RWPE2 (cell line): ENCODE results near the gene CHCHD5.

Experiments
- ATAC-seq: fragments of 200-7000 bp; cut with Tn5 transposase; 3 replicates; pipeline ENCODE4 v1.9.1; 2021; ENCODE audit warnings: low read depth
- DNase-seq: peaks from one replicate; pipeline ENCODE4 v3.0.0-alpha.2; 2020; ENCODE audit warnings: low spot score
- H3K27ac ChIP-seq: fragments of 450-650 bp; 2 replicates; pipeline ENCODE4 v1.5.1; 2017; ENCODE audit warnings: mild to moderate bottlenecking; ENCODE audit not compliant: poor library complexity, severe bottlenecking
- H3K27me3 ChIP-seq: fragments of 250-450 bp; sonication (Bioruptor Pico); 2 replicates; pipeline ENCODE4 v1.5.1; 2021; ENCODE audit warnings: mild to moderate bottlenecking, moderate library complexity; ENCODE audit not compliant: insufficient read depth, poor library complexity, severe bottlenecking
- H3K36me3 ChIP-seq: fragments of 250-450 bp; sonication (Bioruptor Pico); 2 replicates; pipeline ENCODE4 v1.5.1; 2020; ENCODE audit warnings: low read depth, mild to moderate bottlenecking, moderate library complexity
- H3K4me1 ChIP-seq: fragments of 250-450 bp; sonication (Bioruptor Pico); 2 replicates; pipeline ENCODE4 v1.5.1; 2021; ENCODE audit warnings: mild to moderate bottlenecking, moderate library complexity; ENCODE audit not compliant: insufficient read depth, poor library complexity, severe bottlenecking
- H3K4me3 ChIP-seq: fragments of 250-450 bp; sonication (Bioruptor Pico); 2 replicates; pipeline ENCODE4 v1.5.1; 2021; ENCODE audit warnings: mild to moderate bottlenecking, moderate library complexity; ENCODE audit not compliant: severe bottlenecking
- H3K9me3 ChIP-seq: fragments of 250-450 bp; sonication (Bioruptor Pico); 2 replicates; pipeline ENCODE4 v1.5.1; 2021; ENCODE audit warnings: mild to moderate bottlenecking, moderate library complexity; ENCODE audit not compliant: severe bottlenecking
- TF ChIP-seq, protein P1 (sequence below): fragments of 450-650 bp; IDR thresholded peaks from one replicate; pipeline ENCODE4 v1.5.1; 2017; ENCODE audit warnings: mild to moderate bottlenecking, moderate library complexity; ENCODE audit not compliant: poor library complexity, severe bottlenecking

The CHCHD5 gene

DNA sequence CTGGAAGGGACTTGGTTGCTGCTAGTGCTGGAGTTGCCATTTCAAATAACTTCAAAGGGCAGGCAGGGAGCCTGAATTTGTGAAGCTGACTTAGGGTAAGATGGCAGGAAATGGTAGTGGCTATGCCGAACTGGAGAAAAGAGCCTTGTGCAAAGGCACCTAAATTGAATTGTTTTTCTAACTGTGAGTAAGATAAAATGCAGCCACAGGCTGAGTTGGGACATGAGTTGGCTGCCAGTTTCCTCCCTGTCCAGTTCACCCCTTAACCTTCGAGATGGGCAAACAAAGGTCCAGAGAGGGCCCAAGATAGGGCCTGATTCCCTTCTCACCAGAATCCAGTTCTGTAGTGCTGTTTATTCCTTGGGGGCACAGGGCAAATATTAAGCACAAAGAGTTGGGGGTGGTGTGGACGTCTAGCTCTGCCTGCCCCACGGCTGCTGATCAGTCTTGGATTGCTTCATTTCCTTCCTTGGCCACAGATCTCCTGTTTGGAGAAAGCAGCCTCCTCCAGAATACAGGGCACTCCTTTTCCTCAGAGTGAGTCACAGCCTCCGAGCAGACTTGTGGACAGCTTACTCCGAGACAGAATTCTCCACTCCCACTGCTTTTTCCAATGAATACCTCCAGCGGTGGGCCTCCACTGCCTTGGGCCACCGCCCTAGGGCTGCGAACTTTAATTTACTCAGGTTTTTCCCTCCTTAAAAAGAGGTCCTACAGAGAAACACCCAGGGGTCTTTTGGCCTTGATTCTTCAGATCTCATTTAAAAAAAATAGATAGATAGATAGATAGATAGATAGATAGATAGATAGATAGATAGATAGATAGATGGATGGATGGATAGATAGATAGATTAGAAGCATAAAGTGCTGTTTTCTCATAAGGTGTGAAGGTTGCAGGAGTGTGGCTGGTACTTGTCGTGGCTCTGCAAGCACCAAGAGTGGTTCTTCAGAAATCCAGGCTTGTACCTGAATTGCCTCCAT is 42.9 kb downstream of the CHCHD5 start:
- Histone ChIP-seq H3K9me3 (no peaks in the 10 kb centered on the region), H3K36me3 (no peaks in the 10 kb centered on the region), H3K4me1 (peaks cover 68% of the 10 kb centered on the region), H3K4me3 (no peak overlapping the region), H3K27ac (peak overlapping the region; percentile 99), H3K27me3 (no peaks in the 10 kb centered on the region)
- peak; percentile 82 for ATAC-seq
- peak; percentile 85 for DNase-seq
- TF ChIP-seq, protein P1, sequence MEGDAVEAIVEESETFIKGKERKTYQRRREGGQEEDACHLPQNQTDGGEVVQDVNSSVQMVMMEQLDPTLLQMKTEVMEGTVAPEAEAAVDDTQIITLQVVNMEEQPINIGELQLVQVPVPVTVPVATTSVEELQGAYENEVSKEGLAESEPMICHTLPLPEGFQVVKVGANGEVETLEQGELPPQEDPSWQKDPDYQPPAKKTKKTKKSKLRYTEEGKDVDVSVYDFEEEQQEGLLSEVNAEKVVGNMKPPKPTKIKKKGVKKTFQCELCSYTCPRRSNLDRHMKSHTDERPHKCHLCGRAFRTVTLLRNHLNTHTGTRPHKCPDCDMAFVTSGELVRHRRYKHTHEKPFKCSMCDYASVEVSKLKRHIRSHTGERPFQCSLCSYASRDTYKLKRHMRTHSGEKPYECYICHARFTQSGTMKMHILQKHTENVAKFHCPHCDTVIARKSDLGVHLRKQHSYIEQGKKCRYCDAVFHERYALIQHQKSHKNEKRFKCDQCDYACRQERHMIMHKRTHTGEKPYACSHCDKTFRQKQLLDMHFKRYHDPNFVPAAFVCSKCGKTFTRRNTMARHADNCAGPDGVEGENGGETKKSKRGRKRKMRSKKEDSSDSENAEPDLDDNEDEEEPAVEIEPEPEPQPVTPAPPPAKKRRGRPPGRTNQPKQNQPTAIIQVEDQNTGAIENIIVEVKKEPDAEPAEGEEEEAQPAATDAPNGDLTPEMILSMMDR: peak; percentile 3

DNA sequence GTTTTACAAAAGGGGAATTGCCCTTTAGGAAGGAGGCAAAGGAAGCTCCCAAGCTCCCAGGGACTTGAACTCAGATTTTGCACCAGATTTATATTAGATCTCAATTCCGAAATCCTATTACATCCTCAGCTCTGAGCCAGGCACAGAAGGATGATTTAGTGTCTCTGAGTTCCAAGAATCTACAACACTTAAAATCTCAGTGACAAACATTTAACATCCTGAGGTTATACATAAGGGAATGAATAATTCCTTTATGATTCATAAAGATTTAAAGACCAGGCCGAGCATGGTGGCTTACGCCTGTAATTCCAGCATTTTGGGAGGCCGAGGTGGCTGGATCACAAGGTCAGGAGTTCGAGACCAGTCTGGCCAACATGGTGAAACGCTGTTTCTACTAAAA is 44.8 kb downstream of the CHCHD5 start:
- no peak overlapping the region for H3K4me3 ChIP-seq
- no peaks in the 10 kb centered on the region for H3K27me3 ChIP-seq
- H3K27ac ChIP-seq: peak overlapping the region; percentile 99
- H3K4me1 ChIP-seq: peaks cover 56% of the 10 kb centered on the region
- H3K36me3 ChIP-seq: no peaks in the 10 kb centered on the region
- no peak for ATAC-seq
- TF ChIP-seq, protein P1: no peak
- no peak for DNase-seq
- no peaks in the 10 kb centered on the region for H3K9me3 ChIP-seq

DNA sequence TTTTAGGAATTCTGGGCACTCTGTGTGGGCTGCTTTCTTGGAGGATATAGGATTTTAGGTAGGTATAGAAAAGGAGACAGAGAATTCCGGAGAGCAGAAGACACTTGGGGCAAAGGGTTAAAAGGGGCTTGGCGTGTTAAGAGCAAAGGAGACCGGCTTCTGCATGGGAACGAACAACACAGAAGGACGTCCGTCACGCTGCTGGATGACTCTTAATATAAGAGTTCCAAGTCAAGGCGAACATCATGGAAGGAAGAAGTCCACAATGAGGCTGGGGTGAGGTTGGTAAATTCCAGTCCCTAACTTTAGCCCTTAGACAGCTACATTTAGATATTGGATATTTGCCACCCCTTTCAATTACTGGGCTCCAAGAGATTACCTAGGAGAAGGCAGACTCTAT is 45.4 kb downstream of the CHCHD5 start:
- H3K4me3 ChIP-seq: no peak overlapping the region
- no peaks in the 10 kb centered on the region for H3K27me3 ChIP-seq
- H3K4me1 ChIP-seq: peaks cover 50% of the 10 kb centered on the region
- TF ChIP-seq, protein P1: no peak
- no peaks in the 10 kb centered on the region for H3K36me3 ChIP-seq
- ATAC-seq (no peak), DNase-seq (no peak)
- H3K27ac ChIP-seq: peak overlapping the region; percentile 48
- H3K9me3 ChIP-seq: no peaks in the 10 kb centered on the region

DNA sequence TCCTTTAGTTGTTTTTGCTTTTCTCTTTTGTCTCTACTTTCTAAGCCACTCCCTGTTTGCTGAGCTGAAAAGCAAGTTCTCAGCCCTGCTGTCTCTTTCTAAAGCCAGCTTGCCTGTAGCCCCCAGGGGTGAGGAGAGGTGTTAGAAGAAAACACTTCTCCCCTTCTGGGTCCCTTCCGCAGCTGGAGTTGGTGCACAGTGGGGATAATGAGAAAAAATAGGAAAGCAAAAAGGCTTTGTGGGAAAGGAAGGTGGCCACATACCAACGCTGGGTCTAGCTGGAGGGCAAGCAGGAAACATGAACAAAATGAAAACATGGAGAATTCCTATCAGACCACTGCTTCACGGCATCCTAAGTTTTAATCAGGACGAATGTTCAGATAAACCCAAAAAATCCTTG is 45.9 kb downstream of the CHCHD5 start:
- no peaks in the 10 kb centered on the region for H3K36me3 ChIP-seq
- peak overlapping the region; percentile 48 for H3K27ac ChIP-seq
- DNase-seq (no peak), ATAC-seq (no peak)
- TF ChIP-seq, protein P1: no peak
- no peaks in the 10 kb centered on the region for H3K9me3 ChIP-seq
- peaks cover 46% of the 10 kb centered on the region for H3K4me1 ChIP-seq
- H3K27me3 ChIP-seq: no peaks in the 10 kb centered on the region
- H3K4me3 ChIP-seq: no peak overlapping the region

DNA sequence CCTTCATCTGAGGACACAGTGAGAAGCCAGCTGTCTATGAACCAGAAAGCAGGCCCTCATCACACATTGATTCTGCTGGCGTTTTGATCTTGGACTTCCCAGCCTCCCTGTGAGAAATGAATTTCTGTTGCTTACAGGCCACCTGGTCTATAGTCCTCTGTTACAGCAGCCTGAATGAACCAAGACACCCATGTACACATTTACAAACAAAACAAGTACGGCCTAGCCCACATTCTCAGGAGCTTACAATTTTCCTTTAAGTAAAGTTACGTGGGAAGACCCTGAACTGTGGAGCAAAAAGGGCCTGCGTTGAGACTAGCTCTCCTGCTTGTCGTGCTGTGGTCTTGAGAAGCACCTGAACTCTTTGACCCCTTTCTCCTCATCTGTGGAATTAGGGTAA is 49.3 kb downstream of the CHCHD5 start:
- ATAC-seq (no peak), DNase-seq (no peak)
- Histone ChIP-seq H3K9me3 (no peaks in the 10 kb centered on the region), H3K4me3 (no peak overlapping the region), H3K27ac (no peak overlapping the region), H3K36me3 (no peaks in the 10 kb centered on the region), H3K4me1 (peaks cover 18% of the 10 kb centered on the region), H3K27me3 (no peaks in the 10 kb centered on the region)
- TF ChIP-seq, protein P1: no peak
